Left lung (tissue), 10 donors: ENCODE data around the gene ADAD2. TPM values are rescaled to one million over a fixed set of nuclear protein-coding genes. Genes with fewer than 3 reads are reported as not detected.

Experiments
- ATAC-seq: fragments of 200-7000 bp; cut with Tn5 transposase; one replicate; pipeline ENCODE4 v1.9.1; 2020; ENCODE audit warnings: moderate library complexity
- DNase-seq, 4 donors: peaks; one replicate each; pipeline ENCODE4 v3.0.0-alpha.2; 2013 to 2020
- H3K27ac ChIP-seq, 2 donors: fragments of 200-600 bp; sonication (generic) in 1 of 2; one replicate each; pipeline versions ENCODE4 v1.5.0 to v1.8.0; 2020 to 2021
- H3K27me3 ChIP-seq, 2 donors: fragments of 200-600 bp; sonication (generic) in 1 of 2; one replicate each; pipeline versions ENCODE4 v1.5.0 to v1.8.0; 2020 to 2021
- H3K36me3 ChIP-seq, 2 donors: fragments of 200-600 bp; sonication (generic) in 1 of 2; one replicate each; pipeline versions ENCODE4 v1.5.0 to v1.8.0; 2020 to 2021
- H3K4me1 ChIP-seq, 2 donors: fragments of 200-600 bp; one replicate each; pipeline ENCODE4 v1.8.0; 2021
- H3K4me3 ChIP-seq, 2 donors: fragments of 200-600 bp; sonication (generic) in 1 of 2; one replicate each; pipeline versions ENCODE4 v1.5.0 to v1.8.0; 2020 to 2021; ENCODE audit warnings: mild to moderate bottlenecking in 1 of 2
- H3K9me3 ChIP-seq, 2 donors: fragments of 200-600 bp; sonication (generic) in 1 of 2; one replicate each; pipeline versions ENCODE4 v1.5.0 to v1.8.0; 2020 to 2021
- CTCF ChIP-seq, 2 donors: fragments of 200-600 bp; sonication (generic) in 1 of 2; IDR thresholded peaks; one replicate each; pipeline versions ENCODE4 v1.5.0 to v1.8.0; 2021; ENCODE audit warnings: antibody characterized with exemption in 2 of 2
- intact Hi-C, 2 donors: fragments of 100-400 bp; cut with DNase I; formaldehyde crosslinking; loops; one replicate each; pipeline versions ENCODE4 v1.11.2 to v1.14.2; 2022
- polyA plus RNA-seq, 6 donors: library from polyadenylated mRNA; unstranded; fragments of 120-200 nt; gene quantifications; one replicate each; pipeline ENCODE4 v1.2.1, GENCODE V29; 2013; ENCODE audit not compliant: insufficient read length in 6 of 6
- total RNA-seq, 2 donors: library from RNA; stranded (reverse); fragmentation: NEBNext Ultra II Directional; extraction: Animal tissue kit (Norgen Biotek cat#: 25700); gene quantifications; one replicate each; pipeline ENCODE4 v1.2.1, GENCODE V29; 2021
- donor health status: DM: no; HTN: yes; CAD: no.
- donor health status: DM: no; HTN: no; CAD: no.

Gene ADAD2
- total and polyA plus RNA-seq, 8 donors: 0.09 to 1.4 (median 0.41) TPM

DNA sequence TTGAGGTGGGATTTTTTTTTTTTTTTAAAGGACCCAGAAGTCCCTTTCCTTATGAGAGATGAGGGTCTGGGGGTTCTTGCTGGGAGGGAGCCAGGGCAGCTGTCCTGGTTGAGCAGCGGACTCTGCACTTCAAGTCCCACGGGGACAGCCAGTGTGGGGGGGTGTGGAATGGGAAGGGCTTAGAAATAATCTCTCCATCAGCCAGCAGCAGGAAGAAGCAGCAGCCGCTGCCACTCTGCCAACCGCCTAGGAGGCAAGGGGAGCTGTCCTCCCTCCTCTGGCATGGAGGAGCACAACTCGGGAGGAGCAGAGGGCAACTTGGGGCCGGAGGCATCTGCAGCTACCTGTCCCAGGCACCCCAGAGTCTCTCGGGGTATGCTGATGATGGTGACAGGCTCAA is 49.0 kb downstream of the ADAD2 start, which contains the start of gene KCNG4:
TSS of gene KCNG4 (minus strand) at position 104 of the 400 bp plus-strand sequence. CDS start 2,527 bp downstream, outside the sequence.
- Histone ChIP-seq H3K9me3 (no peaks in the 10 kb centered on the region), H3K4me1 (peaks cover 0 to 6% of the 10 kb centered on the region in 2 donors), H3K4me3 (no peak within 1 kb of the TSS), H3K36me3 (no peaks in the 10 kb centered on the region), H3K27me3 (peaks cover 0 to 34% of the 10 kb centered on the region in 2 donors), H3K27ac (no peak within 1 kb of the TSS)
- ATAC-seq (no peak), DNase-seq (no peak)
- TF ChIP-seq CTCF (IDR thresholded peaks at IDR 0.05): no peak
- intact Hi-C loops: no loop called here

GRCh38 chr16:84240455-84240854 is 49.5 kb downstream of the ADAD2 start:
- Histone ChIP-seq H3K4me1 (peaks cover 0 to 6% of the 10 kb centered on the region in 2 donors), H3K36me3 (no peaks in the 10 kb centered on the region), H3K9me3 (no peaks in the 10 kb centered on the region), H3K27me3 (peaks cover 0 to 34% of the 10 kb centered on the region in 2 donors), H3K27ac (no peak overlapping the region), H3K4me3 (no peak overlapping the region)
- ATAC-seq (no peak), DNase-seq (no peak)
- intact Hi-C loops: no loop called here
- TF ChIP-seq CTCF (IDR thresholded peaks at IDR 0.05): no peak

GRCh38 chr16:84241778-84242177 is 50.8 kb downstream of the ADAD2 start:
- Histone ChIP-seq H3K27me3 (peaks cover 0 to 30% of the 10 kb centered on the region in 2 donors), H3K36me3 (no peaks in the 10 kb centered on the region), H3K4me3 (no peak overlapping the region), H3K9me3 (no peaks in the 10 kb centered on the region), H3K4me1 (peaks cover 0 to 6% of the 10 kb centered on the region in 2 donors), H3K27ac (no peak overlapping the region)
- intact Hi-C loops: no loop called here
- DNase-seq (no peak), ATAC-seq (no peak)
- TF ChIP-seq CTCF (IDR thresholded peaks at IDR 0.05): no peak

DNA sequence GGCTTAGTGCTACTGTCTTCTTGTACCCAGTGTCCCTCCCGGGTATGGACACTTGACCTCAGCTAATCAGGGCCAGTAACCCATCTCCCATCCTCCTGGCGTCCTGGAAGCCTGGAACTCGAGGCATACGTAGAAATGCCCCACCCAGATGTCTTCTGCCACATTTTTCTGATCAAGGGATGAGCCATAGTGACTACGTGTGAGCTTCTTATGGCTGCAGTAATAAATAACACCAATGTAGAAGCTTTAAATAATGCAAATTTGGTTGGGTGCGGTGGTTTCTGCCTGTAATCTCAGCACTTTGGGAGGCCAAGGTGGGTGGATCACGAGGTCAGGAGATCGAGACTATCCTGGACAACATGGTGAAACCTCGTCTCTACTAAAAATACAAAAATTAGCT is 51.9 kb downstream of the ADAD2 start:
- Histone ChIP-seq H3K4me3 (no peak overlapping the region), H3K27ac (no peak overlapping the region), H3K9me3 (no peaks in the 10 kb centered on the region), H3K4me1 (peaks cover 0 to 6% of the 10 kb centered on the region in 2 donors), H3K27me3 (peaks cover 0 to 30% of the 10 kb centered on the region in 2 donors), H3K36me3 (no peaks in the 10 kb centered on the region)
- DNase-seq (no peak), ATAC-seq (no peak)
- intact Hi-C loops: no loop called here
- no peak for TF ChIP-seq CTCF (IDR thresholded peaks at IDR 0.05)

DNA sequence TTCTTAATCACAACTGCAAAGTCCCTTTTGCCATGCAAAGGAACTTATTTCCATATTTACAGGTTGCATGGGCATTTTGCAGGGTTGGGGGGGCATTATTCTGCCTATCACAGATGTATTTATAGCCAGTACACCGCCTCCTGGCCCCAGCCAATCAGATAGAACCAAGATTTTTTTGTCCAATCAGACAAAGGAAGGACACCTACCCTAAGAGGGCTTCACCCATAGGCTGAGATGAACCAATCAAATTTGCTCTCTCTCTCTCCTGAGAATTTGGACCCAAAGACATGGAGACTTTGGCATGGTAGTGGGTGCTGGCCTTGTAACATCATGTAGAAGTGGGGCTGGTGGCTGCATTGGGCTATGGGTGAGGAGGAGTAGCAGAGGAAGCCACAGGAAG is 52.8 kb downstream of the ADAD2 start:
- Histone ChIP-seq H3K4me1 (peaks cover 0 to 6% of the 10 kb centered on the region in 2 donors), H3K27ac (no peak overlapping the region), H3K36me3 (no peaks in the 10 kb centered on the region), H3K9me3 (no peaks in the 10 kb centered on the region), H3K27me3 (peaks cover 0 to 30% of the 10 kb centered on the region in 2 donors), H3K4me3 (no peak overlapping the region)
- TF ChIP-seq CTCF (IDR thresholded peaks at IDR 0.05): no peak
- intact Hi-C loops: no loop called here
- DNase-seq: no peak
- ATAC-seq: no peak
